MM.1S (cell line): ENCODE measurements around the gene LCA5L.
"Not testable (repeated sequence)": the region's sequence is repeated elsewhere in the genome, so short reads cannot be mapped to it uniquely, and the experiment has no call there.

Experiments used
- CTCF ChIP-seq: fragments of 300-600 bp; sonication (generic); IDR thresholded peaks from 2 replicates; pipeline ENCODE4 v1.5.1; 2016; ENCODE audit warnings: antibody characterized with exemption, low read length, mixed read lengths
- EZH2 ChIP-seq: fragments of 300-600 bp; sonication (generic); optimal IDR thresholded peaks from 2 replicates; pipeline ENCODE3; 2017; ENCODE audit warnings: low read depth, mild to moderate bottlenecking, antibody characterized with exemption, low read length, mixed read lengths

DNA sequence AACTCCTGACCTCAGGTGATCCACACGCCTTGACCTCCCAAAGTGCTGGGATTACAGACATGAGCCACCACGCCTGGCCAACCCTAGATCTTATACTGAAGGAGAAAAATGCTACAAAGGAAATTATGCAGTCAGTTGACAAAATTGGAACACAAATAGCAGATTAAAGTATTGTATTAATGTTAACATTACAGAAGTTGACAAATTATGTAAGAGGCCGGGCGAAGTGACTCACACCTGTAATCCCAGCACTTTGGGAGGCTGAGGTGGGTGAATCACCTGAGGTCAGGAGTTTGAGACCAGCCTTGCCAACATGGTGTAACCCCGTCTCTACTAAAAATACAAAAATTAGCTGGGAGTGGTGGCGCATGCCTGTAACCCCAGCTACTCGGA lies 75.7 kb downstream of the LCA5L start:
- not testable (repeated sequence) for TF ChIP-seq CTCF, EZH2
